Gastrocnemius medialis (tissue), 4 donors: ENCODE data around the gene TMEM131L. TPM values are rescaled to one million over a fixed set of nuclear protein-coding genes. Genes with fewer than 3 reads are reported as not detected.

Experiments used
- ATAC-seq, 2 donors: fragments of 150-250 bp; one replicate each; pipeline ENCODE4 v1.9.1; 2016
- DNase-seq, 2 donors: peaks; one replicate each; pipeline ENCODE4 v3.0.0-alpha.2; 2019
- H3K27ac ChIP-seq, 4 donors: fragments of 200-600 bp; sonication (generic); 1 replicate in 1 of 4; 2 replicates in 3 of 4; pipeline ENCODE4 v1.5.1; 2016 to 2018; ENCODE audit warnings: mild to moderate bottlenecking in 2 of 4, moderate library complexity in 1 of 4
- H3K27me3 ChIP-seq, 3 donors: fragments of 200-600 bp; sonication (generic) in 2 of 3; 1 replicate in 1 of 3; 2 replicates in 2 of 3; pipeline versions ENCODE4 v1.5.1 to v1.6.0; 2016 to 2019; ENCODE audit warnings: mild to moderate bottlenecking in 1 of 3, moderate library complexity in 1 of 3
- H3K36me3 ChIP-seq, 2 donors: fragments of 200-600 bp; sonication (generic) in 1 of 2; one replicate each; pipeline ENCODE4 v1.5.1; 2017 to 2018
- H3K4me1 ChIP-seq, 2 donors: fragments of 200-600 bp; sonication (generic) in 1 of 2; one replicate each; pipeline ENCODE4 v1.5.1; 2016 to 2017; ENCODE audit warnings: mild to moderate bottlenecking in 2 of 2
- H3K4me3 ChIP-seq, 4 donors: fragments of 200-600 bp; sonication (generic) in 3 of 4; 1 replicate in 1 of 4; 2 replicates in 3 of 4; pipeline ENCODE4 v1.5.1; 2016 to 2019; ENCODE audit warnings: mild to moderate bottlenecking in 2 of 4
- H3K9me3 ChIP-seq, 3 donors: fragments of 200-600 bp; sonication (generic) in 2 of 3; 1 replicate in 1 of 3; 2 replicates in 2 of 3; pipeline ENCODE4 v1.5.1; 2016 to 2019
- POLR2A ChIP-seq, 2 donors: fragments of 450-650 bp; IDR thresholded peaks; one replicate each; pipeline ENCODE4 v1.6.1; 2017; ENCODE audit warnings: antibody characterized with exemption in 2 of 2, mild to moderate bottlenecking in 2 of 2, moderate library complexity in 2 of 2
- in situ Hi-C, 4 donors: fragments of 200-750 bp; cut with MboI; loops; one replicate each; pipeline versions ENCODE4 v1.15.0 to v1.8.0; 2017; ENCODE audit warnings: low sequenced_read_pairs in 4 of 4
- intact Hi-C: fragments of 100-400 bp; cut with DNase I; formaldehyde crosslinking; loops from one replicate; pipeline ENCODE4 v1.15.1; 2023; ENCODE audit warnings: low total_unique reads
- total RNA-seq, 4 donors: library from RNA; depleted of rRNA; stranded (reverse); fragments of >200 nt; gene quantifications; one replicate each; pipeline versions ENCODE4 v1.1.0 to v1.2.3, GENCODE V29; 2016
- TF ChIP-seq, protein P1 (sequence below), 5 experiments: fragments of 450-650 bp in 3 of 5; fragments of 200-600 bp in 2 of 5; sonication (generic) in 2 of 5; IDR thresholded peaks in 4 of 5; conservative IDR thresholded peaks in 1 of 5; 1 replicate in 4 of 5; 2 replicates in 1 of 5; pipeline ENCODE4 v1.5.1; 2016 to 2019; ENCODE audit warnings: antibody characterized with exemption in 5 of 5, mild to moderate bottlenecking in 3 of 5, moderate library complexity in 3 of 5

TMEM131L gene
- total RNA-seq, 4 donors from 2014 or later, result 4.6 to 21.4 (median 9.5) TPM

- H3K27me3 ChIP-seq, result peaks cover 23 to 38% (median 31%) of the 10 kb centered on the region in 3 donors
- peak in 1 of 2 donors; percentile 44 for ATAC-seq
- H3K36me3 ChIP-seq, result no peaks in the 10 kb centered on the region
- H3K27ac ChIP-seq, result peak within 1 kb of the TSS in 1 of 4 donors; percentile 13
- no peaks in the 10 kb centered on the region for H3K9me3 ChIP-seq
- intact Hi-C loops (no loop called here), in situ Hi-C loops (no loop called here)
- peaks cover 4 to 12% of the 10 kb centered on the region in 2 donors for H3K4me1 ChIP-seq
- DNase-seq, result peak; percentile 24 to 31
- TF ChIP-seq, protein P1, sequence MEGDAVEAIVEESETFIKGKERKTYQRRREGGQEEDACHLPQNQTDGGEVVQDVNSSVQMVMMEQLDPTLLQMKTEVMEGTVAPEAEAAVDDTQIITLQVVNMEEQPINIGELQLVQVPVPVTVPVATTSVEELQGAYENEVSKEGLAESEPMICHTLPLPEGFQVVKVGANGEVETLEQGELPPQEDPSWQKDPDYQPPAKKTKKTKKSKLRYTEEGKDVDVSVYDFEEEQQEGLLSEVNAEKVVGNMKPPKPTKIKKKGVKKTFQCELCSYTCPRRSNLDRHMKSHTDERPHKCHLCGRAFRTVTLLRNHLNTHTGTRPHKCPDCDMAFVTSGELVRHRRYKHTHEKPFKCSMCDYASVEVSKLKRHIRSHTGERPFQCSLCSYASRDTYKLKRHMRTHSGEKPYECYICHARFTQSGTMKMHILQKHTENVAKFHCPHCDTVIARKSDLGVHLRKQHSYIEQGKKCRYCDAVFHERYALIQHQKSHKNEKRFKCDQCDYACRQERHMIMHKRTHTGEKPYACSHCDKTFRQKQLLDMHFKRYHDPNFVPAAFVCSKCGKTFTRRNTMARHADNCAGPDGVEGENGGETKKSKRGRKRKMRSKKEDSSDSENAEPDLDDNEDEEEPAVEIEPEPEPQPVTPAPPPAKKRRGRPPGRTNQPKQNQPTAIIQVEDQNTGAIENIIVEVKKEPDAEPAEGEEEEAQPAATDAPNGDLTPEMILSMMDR (IDR thresholded peaks at IDR 0.05 in 4 of 5, conservative IDR thresholded peaks at IDR 0.05 in 1 of 5), result no peak
- TF ChIP-seq POLR2A (IDR thresholded peaks at IDR 0.05), result no peak
- peak within 1 kb of the TSS; percentile 60 to 73 (median 64) for H3K4me3 ChIP-seq
Measured at GRCh38 chr4:153684182-153684970, 218.2 kb downstream of the TMEM131L start, which contains the start of gene TLR2. TSS of gene TLR2 (plus strand) at chr4:153684280. CDS start at chr4:153702908, 18,628 bp downstream.

DNA sequence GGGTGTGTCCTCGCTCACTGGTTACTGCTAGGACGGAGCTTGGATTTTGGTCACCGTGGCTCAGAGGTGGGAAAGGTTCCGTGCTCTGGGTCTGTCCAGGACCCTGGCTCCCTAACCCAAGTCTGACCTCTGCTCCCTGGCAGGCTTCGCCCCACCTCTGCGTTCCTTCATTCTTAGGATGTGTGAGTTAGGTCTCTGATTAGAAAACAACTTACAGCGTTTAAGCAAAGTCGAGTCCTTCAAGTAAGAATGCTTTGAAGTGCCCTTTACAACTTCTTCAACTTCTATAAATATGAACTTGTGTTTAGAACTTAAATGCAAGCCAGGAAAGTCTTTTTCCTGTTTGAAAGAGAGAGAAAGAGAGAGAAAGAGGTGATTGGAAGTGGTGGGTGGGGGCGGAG, 218.8 kb downstream of the TMEM131L start:
- Histone ChIP-seq H3K4me3 (peak overlapping the region; percentile 60 to 73 (median 64)), H3K27me3 (peaks cover 23 to 38% (median 31%) of the 10 kb centered on the region in 3 donors), H3K9me3 (no peaks in the 10 kb centered on the region), H3K27ac (peak overlapping the region in 1 of 4 donors; percentile 13), H3K4me1 (peaks cover 4 to 12% of the 10 kb centered on the region in 2 donors), H3K36me3 (no peaks in the 10 kb centered on the region)
- no peak for TF ChIP-seq POLR2A (IDR thresholded peaks at IDR 0.05)
- TF ChIP-seq, protein P1 (IDR thresholded peaks at IDR 0.05 in 4 of 5, conservative IDR thresholded peaks at IDR 0.05 in 1 of 5), result no peak
- intact Hi-C loops (no loop called here), in situ Hi-C loops (no loop called here)
- ATAC-seq, result no peak
- no peak for DNase-seq

Other genes starting within 250 kb of the TMEM131L start
- gene MND1, start 121.7 kb upstream of the TMEM131L start, total RNA-seq, result 1 to 10 TPM in 1 of 4 donors, not detected in 3; 1.6 TPM
- gene TLR2, start 217.9 kb downstream of the TMEM131L start, total RNA-seq, result 1 to 10 TPM; 2.7 to 7.5 (median 4.1) TPM